Stimulated activated CD4-positive, alpha-beta T cell treated with anti-CD3 and anti-CD28 coated beads, Interleukin-2, amount 100 ng/mL, for 24 hours (primary cell): ENCODE data around the gene SSPN.
"Not testable (repeated sequence)": the region's sequence is repeated elsewhere in the genome, so short reads cannot be mapped to it uniquely, and the experiment has no call there.

Experiments
- DNase-seq, 2 donors: peaks; one replicate each; pipeline ENCODE4 v3.0.0-alpha.2; 2020

Gene SSPN

GRCh38 chr12:26231470-26231869, 36.1 kb downstream of the SSPN start:
- DNase-seq = no peak

- DNase-seq = no peak
These were observed 36.5 kb downstream of the SSPN start for GRCh38 chr12:26231921-26232320.

GRCh38 chr12:26233631-26234030, 38.3 kb downstream of the SSPN start:
- DNase-seq = no peak

- DNase-seq = not testable (repeated sequence)
These were observed 40.1 kb downstream of the SSPN start for GRCh38 chr12:26235465-26235864.

GRCh38 chr12:26238341-26239121, 43.2 kb downstream of the SSPN start:
- DNase-seq = no peak

- no peak for DNase-seq
These were observed 43.9 kb downstream of the SSPN start for GRCh38 chr12:26239122-26239851.

GRCh38 chr12:26239852-26240815, 44.8 kb downstream of the SSPN start:
- no peak for DNase-seq

- DNase-seq = no peak
These were observed 45.7 kb downstream of the SSPN start for GRCh38 chr12:26241080-26241479.

GRCh38 chr12:26242683-26243082, 47.3 kb downstream of the SSPN start:
- no peak for DNase-seq

- DNase-seq = no peak
These were observed 49.1 kb downstream of the SSPN start for GRCh38 chr12:26244503-26244902.

GRCh38 chr12:26245175-26245942, 50.0 kb downstream of the SSPN start:
- no peak for DNase-seq

GRCh38 chr12:26246483-26247164, 51.3 kb downstream of the SSPN start:
- no peak for DNase-seq

- DNase-seq = no peak
These were observed 52.5 kb downstream of the SSPN start for GRCh38 chr12:26247873-26248272.

- DNase-seq = no peak
These were observed 55.4 kb downstream of the SSPN start for GRCh38 chr12:26250801-26251200.

GRCh38 chr12:26251600-26251999, 56.2 kb downstream of the SSPN start:
- no peak for DNase-seq

- no peak for DNase-seq
These were observed 57.6 kb downstream of the SSPN start for GRCh38 chr12:26252946-26253345.

GRCh38 chr12:26255893-26256645, 60.7 kb downstream of the SSPN start:
- DNase-seq = no peak

GRCh38 chr12:26264215-26264838, 69.0 kb downstream of the SSPN start:
- DNase-seq = no peak

- no peak for DNase-seq
These were observed 70.2 kb downstream of the SSPN start for GRCh38 chr12:26265606-26266005.

GRCh38 chr12:26266881-26267280, 71.5 kb downstream of the SSPN start:
- DNase-seq = no peak
